ENCODE results near the gene COQ5. TPM values are rescaled to one million over a fixed set of nuclear protein-coding genes. Genes with fewer than 3 reads are reported as not detected.
A peak's percentile ranks its signal among the peaks of the same experiment; 100 is the strongest.

Gene COQ5
- total and polyA plus RNA-seq, 4 donors: 21.1 to 28.4 (median 24.4) TPM

- peaks cover 0 to 19% (median 4%) of the 10 kb centered on the region in 4 donors for H3K36me3 ChIP-seq (ENCODE audit: control insufficient read depth in 4 of 4, insufficient read depth in 4 of 4, low read length in 4 of 4)
- no peak overlapping the region for H3K4me3 ChIP-seq
- DNase-seq (peak in 1 of 3 donors; percentile 32), ATAC-seq (ENCODE audit: insufficient read depth, low FRiP score) (no peak)
- H3K9me3 ChIP-seq (ENCODE audit: control insufficient read depth in 4 of 4, insufficient read depth in 3 of 4, low read length in 3 of 4): no peaks in the 10 kb centered on the region
- H3K27me3 ChIP-seq (ENCODE audit: control insufficient read depth in 3 of 3, insufficient read depth in 3 of 3, low read length in 2 of 3): no peaks in the 10 kb centered on the region
- WGBS, 2 donors: 13 to 16% methylated on average over 6 of the region's 6 CpGs
- TF ChIP-seq, protein P1, sequence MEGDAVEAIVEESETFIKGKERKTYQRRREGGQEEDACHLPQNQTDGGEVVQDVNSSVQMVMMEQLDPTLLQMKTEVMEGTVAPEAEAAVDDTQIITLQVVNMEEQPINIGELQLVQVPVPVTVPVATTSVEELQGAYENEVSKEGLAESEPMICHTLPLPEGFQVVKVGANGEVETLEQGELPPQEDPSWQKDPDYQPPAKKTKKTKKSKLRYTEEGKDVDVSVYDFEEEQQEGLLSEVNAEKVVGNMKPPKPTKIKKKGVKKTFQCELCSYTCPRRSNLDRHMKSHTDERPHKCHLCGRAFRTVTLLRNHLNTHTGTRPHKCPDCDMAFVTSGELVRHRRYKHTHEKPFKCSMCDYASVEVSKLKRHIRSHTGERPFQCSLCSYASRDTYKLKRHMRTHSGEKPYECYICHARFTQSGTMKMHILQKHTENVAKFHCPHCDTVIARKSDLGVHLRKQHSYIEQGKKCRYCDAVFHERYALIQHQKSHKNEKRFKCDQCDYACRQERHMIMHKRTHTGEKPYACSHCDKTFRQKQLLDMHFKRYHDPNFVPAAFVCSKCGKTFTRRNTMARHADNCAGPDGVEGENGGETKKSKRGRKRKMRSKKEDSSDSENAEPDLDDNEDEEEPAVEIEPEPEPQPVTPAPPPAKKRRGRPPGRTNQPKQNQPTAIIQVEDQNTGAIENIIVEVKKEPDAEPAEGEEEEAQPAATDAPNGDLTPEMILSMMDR (IDR thresholded peaks at IDR 0.05; ENCODE audit: control extremely low read depth, extremely low read depth): no peak
- no peak overlapping the region for H3K9ac ChIP-seq (ENCODE audit: insufficient read depth in 1 of 2, low read length in 2 of 2)
- H3K4me1 ChIP-seq (ENCODE audit: control insufficient read depth in 5 of 5, insufficient read depth in 5 of 5, low read length in 5 of 5): peaks cover 15 to 48% (median 23%) of the 10 kb centered on the region in 5 donors
- H3K27ac ChIP-seq (ENCODE audit: low read depth in 1 of 2, low read length in 1 of 2): peak overlapping the region; percentile 72 to 89
Observed at GRCh38 chr12:120538281-120539156, 9.6 kb upstream of the COQ5 start.

DNA sequence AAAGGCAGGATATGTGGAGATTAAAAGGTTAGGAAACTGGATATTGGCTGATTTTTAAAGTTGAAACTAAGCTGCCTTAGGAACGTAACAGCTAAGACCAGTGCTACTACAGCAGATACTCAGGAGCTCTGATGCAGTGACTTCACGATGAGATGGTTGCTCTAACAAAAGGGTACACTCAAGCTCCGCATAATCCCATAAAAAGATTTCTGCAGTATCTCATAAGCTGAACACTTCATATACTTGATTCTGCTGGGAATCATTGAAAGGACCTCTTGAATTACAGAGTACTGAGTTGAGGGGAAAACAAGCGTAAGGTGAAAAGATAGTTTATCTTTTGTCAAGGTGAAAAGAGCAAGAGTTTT is 8.9 kb upstream of the COQ5 start:
- no peaks in the 10 kb centered on the region for H3K27me3 ChIP-seq (ENCODE audit: control insufficient read depth in 3 of 3, insufficient read depth in 3 of 3, low read length in 2 of 3)
- H3K36me3 ChIP-seq (ENCODE audit: control insufficient read depth in 4 of 4, insufficient read depth in 4 of 4, low read length in 4 of 4): peaks cover 0 to 19% (median 2%) of the 10 kb centered on the region in 4 donors
- H3K4me1 ChIP-seq (ENCODE audit: control insufficient read depth in 5 of 5, insufficient read depth in 5 of 5, low read length in 5 of 5): peaks cover 15 to 44% (median 23%) of the 10 kb centered on the region in 5 donors
- H3K4me3 ChIP-seq: no peak overlapping the region
- TF ChIP-seq, protein P1 (IDR thresholded peaks at IDR 0.05; ENCODE audit: control extremely low read depth, extremely low read depth): no peak
- 35 to 58% methylated on average over 4 of the region's 4 CpGs for WGBS, 2 donors
- H3K9ac ChIP-seq (ENCODE audit: insufficient read depth in 1 of 2, low read length in 2 of 2): no peak overlapping the region
- ATAC-seq (ENCODE audit: insufficient read depth, low FRiP score) (no peak), DNase-seq (no peak)
- H3K27ac ChIP-seq (ENCODE audit: low read depth in 1 of 2, low read length in 1 of 2): peak overlapping the region; percentile 32 to 89
- H3K9me3 ChIP-seq (ENCODE audit: control insufficient read depth in 4 of 4, insufficient read depth in 3 of 4, low read length in 3 of 4): no peaks in the 10 kb centered on the region

DNA sequence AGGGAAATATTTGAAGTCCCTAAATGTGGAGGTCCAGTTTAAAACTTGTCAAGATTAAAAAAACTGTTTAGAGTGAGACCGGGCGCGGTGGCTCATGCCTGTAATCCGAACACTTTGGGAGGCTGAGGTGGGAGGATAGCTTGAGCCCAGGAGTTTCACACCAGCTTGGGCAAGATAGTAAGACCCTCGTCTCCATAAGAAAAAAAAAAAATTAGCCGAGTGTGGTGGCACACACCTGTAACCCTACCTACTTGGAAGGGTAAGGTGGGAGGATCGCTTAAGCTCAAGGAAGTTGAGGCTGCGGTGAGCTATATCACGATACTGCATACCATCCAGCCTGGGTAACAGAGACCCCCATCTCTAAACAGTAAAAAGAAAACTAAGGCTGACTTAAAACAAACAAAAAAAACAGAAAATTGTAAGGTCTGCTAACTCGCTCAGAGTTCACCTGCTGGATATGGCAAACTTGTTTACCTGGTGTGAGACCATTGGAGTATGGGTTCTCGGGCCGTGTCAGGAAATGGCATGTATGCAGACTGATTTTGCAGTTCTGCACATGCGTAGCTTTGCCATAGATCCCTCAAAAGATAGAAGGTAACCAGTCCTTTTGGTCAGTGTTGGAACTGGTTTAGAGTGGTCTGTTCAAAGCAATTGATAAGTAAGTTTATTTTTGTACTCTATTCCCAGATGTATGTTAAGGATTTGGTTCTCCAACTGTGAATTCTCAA is 7.3 kb upstream of the COQ5 start:
- no peak for DNase-seq
- peak overlapping the region; percentile 32 for H3K4me3 ChIP-seq
- H3K9me3 ChIP-seq (ENCODE audit: control insufficient read depth in 4 of 4, insufficient read depth in 3 of 4, low read length in 3 of 4): no peaks in the 10 kb centered on the region
- ATAC-seq (ENCODE audit: insufficient read depth, low FRiP score): no peak
- H3K9ac ChIP-seq (ENCODE audit: insufficient read depth in 1 of 2, low read length in 2 of 2): peak overlapping the region in 1 of 2 donors; percentile 91
- TF ChIP-seq, protein P1 (IDR thresholded peaks at IDR 0.05; ENCODE audit: control extremely low read depth, extremely low read depth): no peak
- H3K27me3 ChIP-seq (ENCODE audit: control insufficient read depth in 3 of 3, insufficient read depth in 3 of 3, low read length in 2 of 3): no peaks in the 10 kb centered on the region
- peak overlapping the region; percentile 47 to 97 for H3K27ac ChIP-seq (ENCODE audit: low read depth in 1 of 2, low read length in 1 of 2)
- peaks cover 15 to 41% (median 23%) of the 10 kb centered on the region in 5 donors for H3K4me1 ChIP-seq (ENCODE audit: control insufficient read depth in 5 of 5, insufficient read depth in 5 of 5, low read length in 5 of 5)
- 40 to 52% methylated on average over 13 of the region's 13 CpGs for WGBS, 2 donors
- peaks cover 0 to 14% (median 0%) of the 10 kb centered on the region in 4 donors for H3K36me3 ChIP-seq (ENCODE audit: control insufficient read depth in 4 of 4, insufficient read depth in 4 of 4, low read length in 4 of 4)
